Iris pigment epithelial cell (primary cell): ENCODE data around the gene TXNL4B.
A peak's percentile ranks its signal among the peaks of the same experiment; 100 is the strongest.
"Not testable (repeated sequence)": the region's sequence is repeated elsewhere in the genome, so short reads cannot be mapped to it uniquely, and the experiment has no call there.

Experiments used
- DNase-seq: peaks from one replicate; pipeline ENCODE4 v3.0.0-alpha.2; 2011; ENCODE audit warnings: low read depth

TXNL4B gene

GRCh38 chr16:72072514-72073342 lies 20.7 kb downstream of the TXNL4B start:
- peak; percentile 5 for DNase-seq

DNA sequence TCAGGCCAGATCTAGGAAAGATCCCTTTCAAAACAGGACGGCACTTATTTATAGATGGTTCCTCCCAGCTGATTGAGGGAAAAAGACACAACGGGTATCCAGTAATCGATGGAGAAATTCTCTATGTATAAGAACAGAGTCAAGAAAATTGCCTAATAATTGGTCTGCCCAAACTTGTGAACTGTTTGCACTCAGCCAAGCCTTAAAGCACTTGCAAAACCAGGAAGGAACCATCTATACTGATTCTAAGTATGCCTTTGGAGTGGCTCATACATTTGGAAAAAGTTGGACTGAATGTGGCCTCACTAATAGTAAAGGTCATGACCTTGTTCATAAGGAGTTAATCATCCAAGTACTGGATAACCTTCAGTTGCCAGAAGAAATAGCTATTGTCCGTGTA lies 24.5 kb downstream of the TXNL4B start:
- no peak for DNase-seq

DNA sequence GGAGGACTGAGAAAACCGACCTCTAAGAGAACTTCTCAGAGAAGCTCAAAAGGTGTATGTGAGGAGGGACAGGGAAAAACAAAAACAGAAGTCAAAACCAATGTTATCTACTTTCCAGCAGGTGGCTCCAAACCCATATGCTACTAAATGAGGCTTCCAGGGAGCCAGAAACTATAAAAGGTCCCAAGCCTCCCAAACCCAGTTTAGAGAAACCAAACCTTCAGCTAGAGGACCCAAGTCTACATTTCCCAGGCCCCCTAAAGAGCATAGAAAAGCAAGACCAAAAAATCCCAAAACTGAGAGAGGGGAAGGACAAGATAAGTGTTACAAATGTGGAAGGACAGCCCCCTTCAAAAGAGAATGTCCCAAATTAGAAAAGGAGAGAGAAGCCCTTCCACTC lies 26.7 kb downstream of the TXNL4B start:
- DNase-seq: peak; percentile 42

GRCh38 chr16:72064361-72064894 lies 29.0 kb downstream of the TXNL4B start:
- DNase-seq: no peak

DNA sequence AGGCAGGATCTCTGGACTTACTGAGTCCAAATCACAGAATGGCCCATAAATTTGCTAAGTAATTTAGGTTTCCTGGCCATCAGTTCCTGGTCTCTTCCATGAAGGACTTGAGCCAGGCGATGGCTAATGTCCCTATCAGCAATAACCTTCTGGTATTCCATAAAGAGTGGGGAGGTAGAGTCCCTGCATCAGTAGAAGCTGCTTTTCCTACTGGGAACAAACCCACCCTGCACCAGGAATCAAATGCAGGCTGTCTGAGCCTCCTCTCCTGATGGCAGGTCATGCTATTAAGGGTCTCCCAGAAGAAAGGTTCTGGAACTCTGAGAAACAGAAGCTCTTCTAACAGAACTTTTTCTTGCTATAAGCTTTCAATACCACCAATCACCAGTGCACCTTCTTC lies 31.9 kb downstream of the TXNL4B start:
- no peak for DNase-seq

GRCh38 chr16:72060405-72060804 lies 33.0 kb downstream of the TXNL4B start:
- no peak for DNase-seq

DNA sequence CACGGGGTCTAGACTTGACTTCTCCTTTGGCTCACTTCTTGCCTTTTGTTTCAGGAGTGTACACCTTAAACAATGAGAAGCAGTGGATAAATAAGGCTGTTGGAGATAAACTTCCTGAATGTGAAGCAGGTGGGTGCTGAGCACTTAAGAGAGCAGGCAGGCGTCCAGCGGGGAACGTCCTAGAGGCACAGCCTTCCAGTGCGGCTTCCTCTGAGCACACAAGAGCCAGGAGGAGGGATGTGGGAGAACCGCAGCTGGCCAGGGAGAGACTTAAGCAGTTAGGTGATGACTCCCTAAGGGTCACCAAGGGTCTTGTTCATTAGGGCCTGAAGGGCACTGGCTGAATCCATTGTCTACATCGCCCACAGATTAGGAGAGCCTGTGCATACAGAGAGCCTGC lies 34.4 kb downstream of the TXNL4B start:
- DNase-seq: not testable (repeated sequence)

DNA sequence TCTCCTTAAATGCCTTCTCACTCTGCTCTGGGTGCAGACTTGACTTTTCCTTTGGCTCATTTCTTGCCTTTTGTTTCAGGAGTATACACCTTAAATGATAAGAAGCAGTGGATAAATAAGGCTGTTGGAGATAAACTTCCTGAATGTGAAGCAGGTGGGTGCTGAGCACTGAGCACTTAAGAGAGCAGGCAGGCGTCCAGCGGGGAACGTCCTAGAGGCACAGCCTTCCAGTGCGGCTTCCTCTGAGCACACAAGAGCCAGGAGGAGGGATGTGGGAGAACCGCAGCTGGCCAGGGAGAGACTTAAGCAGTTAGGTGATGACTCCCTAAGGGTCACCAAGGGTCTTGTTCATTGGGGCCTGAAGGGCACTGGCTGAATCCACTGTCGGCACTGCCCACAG lies 36.1 kb downstream of the TXNL4B start:
- DNase-seq: not testable (repeated sequence)

DNA sequence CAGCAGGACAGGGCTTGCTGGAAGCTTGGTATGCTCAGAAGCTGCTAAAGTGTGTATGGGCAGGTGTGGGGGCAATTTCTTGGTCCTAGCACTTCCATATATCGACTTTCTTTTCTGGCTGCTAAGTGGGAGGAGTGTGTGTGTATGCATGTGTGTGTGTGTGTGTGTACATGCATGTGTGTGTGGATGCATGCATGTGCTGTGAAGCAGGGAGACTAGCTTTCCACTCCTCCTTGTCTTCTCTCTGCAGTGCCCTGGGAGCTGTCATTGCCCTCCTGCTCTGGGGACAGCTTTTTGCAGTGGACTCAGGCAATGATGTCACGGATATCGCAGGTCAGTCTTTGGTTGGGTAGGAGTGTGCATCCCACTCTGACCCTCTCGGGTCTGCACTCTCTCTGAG lies 37.5 kb downstream of the TXNL4B start:
- no peak for DNase-seq

- not testable (repeated sequence) for DNase-seq
Measured at GRCh38 chr16:72054254-72054847, 39.1 kb downstream of the TXNL4B start, which contains the start of gene HP. Gene HP (plus strand): TSS chr16:72054505. CDS start chr16:72054653, 148 bp downstream.

DNA sequence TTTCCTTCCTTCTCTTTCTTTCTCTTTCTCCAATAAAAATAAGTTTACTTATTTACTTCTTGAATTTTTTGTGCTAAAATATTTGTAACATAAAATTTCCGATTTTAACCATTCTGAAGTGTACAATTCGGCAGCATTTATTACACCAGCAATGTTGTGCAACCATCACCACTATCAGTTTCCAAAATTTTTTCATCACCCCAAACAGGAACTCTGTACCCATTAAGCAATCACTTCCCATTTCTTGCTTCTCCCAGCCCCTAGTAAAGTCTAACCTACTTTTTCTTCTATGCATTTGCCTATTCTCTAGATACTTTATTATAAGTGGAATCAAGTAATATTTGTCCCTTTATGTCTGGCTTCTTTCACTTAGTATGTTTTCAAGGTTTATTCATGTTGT lies 41.6 kb downstream of the TXNL4B start:
- DNase-seq: no peak

DNA sequence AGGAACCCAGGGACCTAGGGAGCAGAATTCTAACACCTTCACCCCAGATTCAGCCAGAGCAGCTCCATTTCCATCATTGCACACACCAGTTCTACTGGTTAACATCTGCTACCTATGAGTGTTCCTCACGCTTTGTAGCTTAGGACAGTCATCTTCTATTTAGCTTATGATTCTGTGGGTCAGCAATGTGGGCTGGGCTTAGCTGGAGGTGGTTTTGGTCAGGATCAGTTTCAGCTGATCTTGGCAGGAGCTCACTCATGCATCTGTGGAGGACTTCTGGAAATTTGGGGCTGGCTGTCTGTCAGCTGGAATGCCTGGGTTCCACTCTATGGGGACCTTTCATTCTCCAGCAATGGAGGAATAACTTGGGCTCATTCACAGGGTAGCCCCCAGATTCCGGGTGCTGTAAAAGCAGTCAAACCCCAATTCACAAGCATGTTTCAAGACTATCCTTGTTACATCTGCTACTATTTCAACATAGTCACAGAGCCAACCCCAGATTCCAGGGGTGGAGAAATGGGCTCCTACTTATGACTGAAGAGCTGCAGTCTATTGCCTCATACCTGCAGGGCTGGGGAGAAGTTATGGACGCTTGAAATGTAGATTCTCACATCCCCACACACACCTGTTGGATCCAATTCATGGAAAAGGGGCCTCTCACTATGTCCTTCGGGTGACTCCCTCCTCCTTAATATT lies 42.5 kb downstream of the TXNL4B start:
- DNase-seq: peak; percentile 32

DNA sequence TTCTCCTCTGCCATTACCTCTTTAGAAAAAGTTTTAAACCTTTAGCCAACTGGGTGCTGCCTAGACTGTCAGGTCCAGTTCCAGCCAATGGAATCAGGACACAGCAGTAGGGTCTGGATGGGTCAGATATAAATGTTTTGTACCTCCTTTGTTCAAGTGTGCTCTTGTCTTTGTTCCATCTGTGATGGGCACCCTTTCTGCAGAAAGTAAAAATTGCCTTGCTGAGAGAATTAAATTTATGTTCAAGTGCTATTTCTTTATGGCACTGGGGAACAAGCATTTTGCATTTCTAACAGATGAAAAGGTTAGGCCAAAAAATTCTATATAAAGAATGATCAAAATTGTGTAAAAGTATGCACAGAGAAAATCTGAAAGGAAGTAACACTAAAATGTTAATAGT lies 44.3 kb downstream of the TXNL4B start:
- DNase-seq: no peak

- DNase-seq: no peak
Measured at GRCh38 chr16:72044825-72045359, 48.5 kb downstream of the TXNL4B start.

DNA sequence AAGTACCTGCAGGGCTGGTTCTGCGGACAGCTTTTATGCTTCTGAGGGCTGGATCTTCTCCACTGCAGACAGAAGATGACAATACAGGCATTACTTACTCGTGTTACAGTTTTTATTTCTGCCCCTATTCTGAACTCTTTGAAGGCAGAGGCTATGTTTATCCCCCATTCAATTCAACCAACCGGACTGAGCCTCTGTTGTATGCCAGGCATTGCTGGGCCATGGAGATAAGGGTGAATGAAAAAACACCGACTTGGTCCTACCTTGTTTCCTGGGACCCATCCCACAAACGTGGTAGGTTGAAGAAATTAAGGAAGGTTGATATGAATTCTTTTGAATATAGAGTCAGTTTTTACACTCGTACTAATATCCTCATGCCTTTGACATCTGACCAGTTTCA lies 49.1 kb downstream of the TXNL4B start:
- DNase-seq: no peak

DNA sequence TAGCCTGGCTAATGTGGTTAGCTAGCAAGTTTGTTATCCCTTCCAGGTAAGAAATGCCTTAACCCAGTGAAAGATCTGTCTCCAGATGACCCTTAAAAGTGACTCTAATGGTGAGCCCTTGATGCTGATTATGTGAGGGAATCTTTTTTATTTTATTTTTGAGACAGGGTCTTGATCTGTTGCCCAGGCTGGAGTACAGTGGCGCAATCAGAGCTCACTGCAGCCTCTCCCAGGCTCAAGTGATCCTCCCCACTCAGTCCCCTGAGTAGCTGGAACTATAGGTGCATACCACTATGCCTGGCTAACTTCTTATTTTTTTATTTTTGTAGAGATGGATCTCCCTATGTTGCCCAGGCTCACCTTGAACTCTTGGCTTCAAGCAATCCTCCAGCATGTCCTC lies 49.9 kb downstream of the TXNL4B start:
- DNase-seq: no peak

GRCh38 chr16:72043058-72043457 lies 50.4 kb downstream of the TXNL4B start:
- no peak for DNase-seq

- DNase-seq: no peak
Measured at GRCh38 chr16:72042157-72042660, 51.2 kb downstream of the TXNL4B start.

DNA sequence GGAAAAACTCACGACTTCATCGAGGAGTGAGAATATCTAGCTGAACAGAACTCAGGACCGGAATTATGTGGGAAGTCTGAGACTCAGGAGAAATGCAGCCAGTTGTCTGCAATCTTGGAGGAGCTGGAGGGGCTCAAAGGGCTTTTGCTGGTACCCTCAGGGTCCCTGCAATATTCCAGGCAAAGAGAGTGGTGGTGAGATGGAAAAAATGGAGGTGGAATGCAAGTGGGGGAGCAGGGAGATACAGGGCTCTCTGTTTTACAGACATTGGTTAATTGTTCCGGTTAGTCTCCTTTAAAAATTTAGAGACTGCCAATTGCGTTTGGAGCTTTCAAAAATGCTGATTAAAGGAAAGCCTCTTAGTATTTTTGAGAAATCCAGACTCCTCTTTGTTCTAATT lies 57.3 kb downstream of the TXNL4B start:
- no peak for DNase-seq
